NCI-H187 treated with DMSO at 0.1 percent for 48 hours (cell line): ENCODE data around the gene ACE2.

Experiments
- DNase-seq: peaks from one replicate; lab custom pipeline; 2025; lab: John Stamatoyannopoulos, UW

ACE2 gene

DNA sequence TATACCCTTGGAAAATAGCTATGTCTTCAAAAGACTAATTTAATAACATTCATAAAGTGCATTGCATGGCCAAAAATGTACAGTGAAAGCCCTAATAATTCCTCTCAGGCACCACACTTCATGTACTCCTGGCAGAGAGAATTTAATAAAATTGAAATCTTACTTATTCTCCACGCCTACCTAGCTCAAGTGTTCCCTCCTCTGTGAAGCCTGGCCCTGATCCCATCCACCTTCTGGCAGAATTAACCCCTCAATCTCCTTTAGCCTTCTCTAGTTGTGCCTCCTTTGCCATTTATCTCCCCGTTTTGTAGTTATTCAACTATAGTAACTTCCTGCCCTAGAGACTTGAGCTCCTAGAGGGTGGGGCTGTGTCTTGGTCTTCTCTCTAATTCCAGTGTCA is 26.7 kb downstream of the ACE2 start:
- no peak for DNase-seq

- no peak for DNase-seq
These were observed 30.6 kb downstream of the ACE2 start for GRCh38 chrX:15570145-15570544.

- no peak for DNase-seq
These were observed 32.7 kb downstream of the ACE2 start for GRCh38 chrX:15567886-15568616.

- no peak for DNase-seq
These were observed 33.5 kb downstream of the ACE2 start for GRCh38 chrX:15567267-15567666.

- DNase-seq = no peak
These were observed 34.5 kb downstream of the ACE2 start for GRCh38 chrX:15566244-15566643.

DNA sequence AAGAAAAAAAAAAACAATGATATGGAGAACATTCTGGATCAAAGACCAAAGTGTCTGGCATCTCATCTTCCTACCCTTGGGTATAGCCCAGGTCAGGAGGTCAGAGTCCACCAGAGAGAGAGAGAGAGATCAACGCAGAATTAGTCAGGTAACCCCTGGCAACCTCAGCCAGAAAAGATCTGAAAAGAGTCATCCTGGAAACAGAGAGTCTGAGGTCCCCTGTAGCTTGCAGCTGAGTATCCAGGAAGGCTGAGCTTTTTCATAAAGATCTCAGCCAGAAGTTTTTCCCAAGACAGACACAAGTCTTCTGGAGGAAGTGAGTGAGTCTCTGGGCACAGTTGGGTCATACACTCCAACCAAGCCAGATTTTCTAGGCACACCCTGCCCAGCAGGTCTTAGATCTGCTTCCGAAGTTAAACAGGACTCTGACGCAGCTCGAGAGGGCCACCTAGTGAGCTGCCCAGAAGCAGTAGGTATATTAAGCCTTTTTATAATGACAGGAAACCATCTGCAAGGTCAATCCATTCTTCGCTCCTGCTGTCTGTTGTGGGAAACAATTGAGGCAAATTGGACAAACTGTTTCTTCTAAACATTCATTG is 35.7 kb downstream of the ACE2 start:
- DNase-seq = no peak

GRCh38 chrX:15563056-15563455 is 37.7 kb downstream of the ACE2 start:
- DNase-seq = no peak

GRCh38 chrX:15560924-15561323 is 39.8 kb downstream of the ACE2 start:
- no peak for DNase-seq

DNA sequence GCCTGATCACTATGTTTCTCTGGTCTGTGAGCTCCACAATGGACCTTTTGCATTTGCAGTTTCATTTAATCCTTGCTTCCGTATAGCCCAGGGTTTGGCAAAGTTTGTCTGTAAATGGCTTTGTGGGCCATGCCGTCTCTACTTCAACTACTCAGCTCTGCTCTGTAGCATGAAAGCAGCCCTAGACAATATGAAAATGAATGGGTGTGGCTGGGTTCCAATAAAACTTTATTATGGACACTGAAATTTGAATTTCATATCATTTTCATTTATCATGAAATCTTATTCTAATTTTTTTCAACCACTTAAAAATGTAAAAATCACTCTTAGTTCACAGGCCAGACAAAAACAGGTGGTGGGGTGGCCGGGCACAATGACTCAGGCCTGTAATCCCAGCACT is 41.5 kb downstream of the ACE2 start:
- no peak for DNase-seq

- DNase-seq = no peak
These were observed 51.4 kb downstream of the ACE2 start for GRCh38 chrX:15549189-15550012.

DNA sequence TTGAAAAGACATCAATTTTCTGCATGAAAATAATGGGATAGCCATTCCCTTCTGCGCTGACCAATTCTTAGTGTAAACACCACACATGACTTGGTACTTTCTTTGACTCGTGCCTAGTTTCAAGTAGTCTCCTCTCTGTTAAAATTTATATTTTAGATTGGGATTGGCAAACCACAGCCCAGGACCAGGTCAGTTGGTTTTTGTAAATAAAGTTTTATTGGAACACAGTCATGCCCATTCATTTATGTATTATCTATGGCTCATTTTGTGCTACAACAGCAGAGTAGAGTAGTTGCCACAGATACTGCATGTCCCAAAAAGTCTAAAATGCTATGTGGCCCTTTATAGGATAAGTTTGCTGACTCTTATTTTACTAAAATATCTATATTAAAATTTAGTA is 53.4 kb downstream of the ACE2 start:
- no peak for DNase-seq

GRCh38 chrX:15546745-15547144 is 54.0 kb downstream of the ACE2 start:
- DNase-seq = no peak

DNA sequence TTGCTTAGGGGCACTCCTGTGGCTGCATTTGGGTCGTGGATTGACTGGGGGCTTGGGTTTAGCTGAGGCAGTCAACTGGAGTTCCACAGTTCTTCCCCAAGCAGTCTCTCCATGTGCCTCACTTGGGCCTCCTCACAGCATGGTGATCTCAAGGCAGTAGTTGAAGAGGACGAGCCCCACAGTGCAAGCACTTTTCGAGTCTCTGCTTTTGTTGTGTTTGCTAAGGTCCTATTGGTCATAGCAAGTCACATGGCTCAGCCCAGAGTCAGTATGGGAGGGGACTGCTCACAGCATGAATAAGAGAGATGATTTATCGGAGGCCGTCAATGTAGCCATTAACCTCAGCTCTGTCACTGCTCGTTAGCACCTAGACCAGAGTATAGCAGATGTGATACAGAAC is 70.4 kb downstream of the ACE2 start:
- no peak for DNase-seq

- DNase-seq = no peak
These were observed 71.6 kb downstream of the ACE2 start for GRCh38 chrX:15529165-15529564.

DNA sequence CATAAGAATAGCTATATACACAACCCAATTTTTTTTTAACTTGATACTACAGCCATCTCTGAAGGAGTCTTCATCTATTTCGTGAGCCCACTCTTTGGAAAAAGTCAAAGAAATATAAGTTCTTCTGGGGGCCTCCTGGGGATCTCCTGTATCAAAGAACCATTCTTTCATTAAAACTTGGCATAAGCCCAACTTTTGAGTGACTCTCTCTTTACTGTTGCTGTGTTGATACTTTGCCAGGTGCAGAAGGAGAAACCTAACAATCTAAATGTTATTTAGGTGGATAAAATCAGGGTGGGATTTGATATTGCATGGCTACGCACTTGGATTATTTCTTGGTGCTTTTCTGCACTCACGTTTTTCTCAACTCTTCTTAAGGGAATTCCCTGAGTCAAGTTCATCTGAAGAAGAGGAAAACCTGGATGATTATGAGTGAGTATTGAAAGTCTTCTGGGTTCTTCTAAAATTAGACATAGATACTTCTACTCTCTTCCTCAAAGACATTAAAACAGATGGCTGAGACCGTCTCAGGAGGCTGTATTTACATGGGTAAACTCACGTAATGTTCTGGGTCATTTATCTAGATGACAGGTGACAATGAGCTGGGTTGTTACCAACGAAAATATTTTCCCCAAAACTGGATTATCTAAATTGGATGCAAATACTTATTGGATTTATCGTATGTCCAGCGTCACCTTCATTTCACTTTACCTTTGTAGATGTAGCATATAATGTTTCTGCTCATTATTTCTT is 74.9 kb downstream of the ACE2 start:
- DNase-seq = no peak

GRCh38 chrX:15524417-15524816 is 76.3 kb downstream of the ACE2 start:
- DNase-seq = no peak

DNA sequence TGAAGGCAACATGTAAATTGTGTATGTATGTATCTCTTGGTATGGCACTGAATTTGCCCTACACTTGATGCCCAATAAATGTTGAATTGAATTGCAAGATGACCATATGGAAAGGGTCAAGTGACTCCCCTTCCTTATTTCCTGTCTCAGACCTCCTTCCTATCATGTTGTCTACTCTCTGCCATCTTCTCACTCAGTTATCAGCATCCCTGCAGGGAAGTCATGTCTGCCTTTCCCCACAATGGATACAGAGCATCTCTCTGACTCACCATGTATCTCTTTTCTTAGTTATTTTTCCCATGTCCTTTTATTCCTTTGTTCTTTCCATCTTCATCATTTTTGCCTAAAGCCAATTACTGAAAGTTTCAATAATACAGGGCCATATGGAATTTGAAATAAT is 77.7 kb downstream of the ACE2 start:
- no peak for DNase-seq

- DNase-seq = no peak
These were observed 78.3 kb downstream of the ACE2 start for GRCh38 chrX:15522464-15522863.

GRCh38 chrX:15515931-15516330 is 84.8 kb downstream of the ACE2 start:
- DNase-seq = no peak

DNA sequence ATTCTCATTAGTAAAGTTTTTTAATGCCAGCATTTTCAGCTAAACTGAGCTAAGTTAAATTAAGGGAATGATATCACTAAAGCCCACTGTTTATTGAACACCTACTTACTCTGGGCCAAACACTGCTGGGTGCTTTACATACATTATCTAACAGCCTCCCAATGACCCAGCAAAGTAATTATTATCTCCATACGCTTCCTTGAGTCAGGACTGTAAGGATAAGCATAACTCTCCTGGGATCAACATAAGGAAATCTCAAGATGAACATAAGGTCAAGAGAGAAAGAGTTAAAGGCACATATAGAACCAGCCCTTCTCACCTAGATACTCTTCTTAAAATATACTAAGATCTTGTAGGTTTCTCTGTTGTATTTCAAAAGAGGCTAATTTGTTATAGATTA is 86.5 kb downstream of the ACE2 start:
- no peak for DNase-seq

GRCh38 chrX:15512401-15512965 is 88.3 kb downstream of the ACE2 start:
- no peak for DNase-seq

- no peak for DNase-seq
These were observed 89.2 kb downstream of the ACE2 start for GRCh38 chrX:15511563-15511962.
